Right lobe of liver (tissue), 4 donors: ENCODE data around the gene RNGTT.

Experiments
- CTCF ChIP-seq, 4 donors: fragments of 200-600 bp in 3 of 4; fragments of 450-650 bp in 1 of 4; IDR thresholded peaks; one replicate each; pipeline versions ENCODE4 v1.5.1 to v1.8.0; 2016 to 2022; ENCODE audit warnings: antibody characterized with exemption in 4 of 4, mild to moderate bottlenecking in 2 of 4
- POLR2A ChIP-seq: fragments of 450-650 bp; IDR thresholded peaks from one replicate; pipeline ENCODE4 v1.6.1; 2017; ENCODE audit warnings: antibody characterized with exemption, mild to moderate bottlenecking
- donor health status: DM: no; HTN: no; CAD: no.
- donor health status: DM: no; HTN: no; CAD: no.
- donor health status: DM: no; HTN: yes; CAD: no.

GRCh38 chr6:88825856-88826255 is 137.6 kb downstream of the RNGTT start:
- no peak for TF ChIP-seq CTCF (IDR thresholded peaks at IDR 0.05)
- TF ChIP-seq POLR2A, result no peak
